KG1 (cell line): ENCODE results near the gene GPR157.

ENCODE experiments used
- DNase-seq: peaks from one replicate; lab custom pipeline; 2025; lab: John Stamatoyannopoulos, UW

The GPR157 gene

DNA sequence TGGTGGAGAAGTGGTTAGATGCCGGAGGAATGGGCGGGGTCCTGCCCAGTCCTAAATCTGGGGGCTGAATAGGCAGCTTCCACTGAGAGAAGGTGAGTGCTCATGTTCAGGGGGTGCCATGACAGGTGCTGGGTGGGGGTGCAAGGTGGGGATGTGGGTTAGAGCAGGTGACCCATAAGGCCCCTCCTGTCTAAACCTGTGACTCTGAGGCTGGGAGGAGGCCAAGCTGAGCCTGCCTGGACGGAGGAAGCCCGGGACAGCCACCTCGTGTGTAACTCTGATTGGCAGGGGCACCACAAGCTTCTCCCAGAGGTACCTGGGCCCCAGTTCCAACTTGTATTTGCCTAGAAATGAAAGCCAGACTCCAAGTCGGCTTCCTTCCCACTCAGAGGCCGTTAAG lies 10.7 kb downstream of the GPR157 start:
- DNase-seq: no peak

DNA sequence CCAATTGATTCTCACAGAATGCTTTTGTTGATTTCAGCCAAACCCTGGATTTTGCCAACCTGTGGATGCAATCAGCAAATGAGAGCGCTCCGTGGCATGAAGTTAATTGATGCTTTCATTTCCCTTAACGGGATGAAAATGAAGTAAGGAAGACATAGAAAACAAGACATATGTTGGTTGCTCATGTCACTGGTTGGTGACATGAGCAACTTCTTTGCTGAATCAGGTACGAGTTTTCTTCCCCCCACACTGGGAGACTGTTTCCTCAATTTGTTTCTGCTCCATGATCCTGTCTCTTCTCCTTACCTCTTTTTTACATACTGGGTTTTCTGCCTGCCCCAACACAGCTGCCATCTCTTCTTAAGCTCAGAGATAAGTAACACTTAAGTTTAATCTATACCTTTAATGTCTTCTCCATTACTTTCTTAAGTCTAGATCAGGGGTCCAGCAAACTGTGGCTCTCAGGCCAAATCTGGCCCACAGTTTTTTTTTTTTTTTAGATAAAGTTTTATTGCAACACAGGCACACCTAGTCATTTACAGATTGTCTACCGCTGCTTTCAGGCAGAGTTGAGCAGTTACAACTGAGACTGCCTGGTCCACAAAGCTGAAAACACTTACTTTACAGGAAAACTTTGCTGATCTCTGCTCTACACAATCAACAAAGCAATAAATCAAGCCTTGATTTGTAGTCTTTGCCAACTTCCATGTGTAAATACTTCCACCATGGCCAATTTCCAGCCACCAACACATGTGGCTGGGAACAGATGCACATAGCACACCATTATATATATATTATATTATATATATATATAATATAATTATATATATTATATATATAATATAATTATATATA lies 13.3 kb downstream of the GPR157 start:
- DNase-seq: no peak

GRCh38 chr1:9112961-9113880 lies 15.7 kb downstream of the GPR157 start:
- DNase-seq: no peak

DNA sequence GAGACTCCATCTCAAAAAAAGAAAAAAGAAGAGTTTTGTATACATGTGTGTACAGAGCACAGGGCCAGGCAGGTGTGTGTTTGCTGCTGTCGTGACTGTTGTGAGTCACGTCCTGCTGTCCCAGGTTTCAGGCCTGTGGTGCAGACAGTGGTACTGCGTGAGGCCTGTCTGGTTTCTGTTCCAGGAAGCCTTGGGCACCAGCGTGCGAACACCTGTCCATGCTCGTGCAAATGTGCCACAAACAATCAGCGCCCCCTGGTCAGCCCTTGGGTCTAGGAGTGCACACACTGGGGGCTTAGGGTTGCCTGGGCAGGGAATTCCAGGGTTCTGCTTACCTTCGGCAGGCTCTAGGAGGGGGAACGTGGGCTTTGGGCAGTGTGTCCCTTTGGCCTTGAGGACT lies 16.9 kb downstream of the GPR157 start:
- DNase-seq: no peak

DNA sequence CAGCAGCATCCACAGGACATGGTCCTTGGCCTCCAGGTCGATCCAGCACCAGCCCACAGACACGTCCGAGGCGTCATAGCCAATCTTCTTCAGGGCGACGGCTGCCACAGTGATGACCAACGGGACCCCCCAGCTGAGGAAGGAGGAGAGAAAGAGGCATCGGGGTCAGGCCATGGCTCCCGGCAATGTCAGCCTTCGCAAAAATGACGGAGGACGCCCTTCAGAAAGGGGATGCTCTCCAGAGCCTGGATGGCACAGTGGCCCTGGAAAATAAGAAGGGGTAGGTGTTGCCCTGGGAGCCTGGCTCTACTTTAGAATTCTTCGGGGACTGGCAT lies 17.6 kb downstream of the GPR157 start:
- DNase-seq: no peak

DNA sequence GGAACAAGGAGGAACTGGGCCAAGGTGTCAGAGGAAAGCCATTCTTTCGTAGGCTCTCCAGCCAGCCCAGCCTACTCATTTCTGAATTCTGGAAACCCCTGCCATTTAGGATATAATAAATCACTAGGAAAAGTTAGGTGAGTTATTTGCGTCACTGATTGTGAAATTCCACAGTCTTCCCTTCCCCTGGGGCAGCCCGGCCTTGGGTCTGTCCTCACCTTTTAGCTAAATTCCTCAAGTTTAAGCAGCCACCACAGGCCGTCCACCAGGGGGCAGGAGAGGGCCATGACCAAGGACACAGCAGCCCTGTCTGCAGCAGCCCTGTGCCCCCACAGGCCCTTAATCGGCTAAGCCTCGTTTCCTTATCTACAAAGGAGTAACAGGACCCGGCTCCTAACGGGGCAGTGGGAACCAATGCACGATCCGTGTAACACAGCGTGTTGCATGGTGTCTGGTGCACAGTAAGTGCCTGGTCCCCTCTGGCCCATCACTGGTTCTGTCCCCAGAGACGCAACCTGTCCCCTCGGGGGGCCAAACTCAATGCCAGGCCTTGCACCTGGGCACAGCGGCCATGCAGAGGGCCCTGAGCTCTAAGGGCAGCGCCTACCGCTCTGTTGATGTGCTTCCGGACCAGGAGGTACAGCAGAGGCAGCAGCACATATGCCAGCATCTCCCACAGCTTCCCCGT lies 18.1 kb downstream of the GPR157 start:
- no peak for DNase-seq

DNA sequence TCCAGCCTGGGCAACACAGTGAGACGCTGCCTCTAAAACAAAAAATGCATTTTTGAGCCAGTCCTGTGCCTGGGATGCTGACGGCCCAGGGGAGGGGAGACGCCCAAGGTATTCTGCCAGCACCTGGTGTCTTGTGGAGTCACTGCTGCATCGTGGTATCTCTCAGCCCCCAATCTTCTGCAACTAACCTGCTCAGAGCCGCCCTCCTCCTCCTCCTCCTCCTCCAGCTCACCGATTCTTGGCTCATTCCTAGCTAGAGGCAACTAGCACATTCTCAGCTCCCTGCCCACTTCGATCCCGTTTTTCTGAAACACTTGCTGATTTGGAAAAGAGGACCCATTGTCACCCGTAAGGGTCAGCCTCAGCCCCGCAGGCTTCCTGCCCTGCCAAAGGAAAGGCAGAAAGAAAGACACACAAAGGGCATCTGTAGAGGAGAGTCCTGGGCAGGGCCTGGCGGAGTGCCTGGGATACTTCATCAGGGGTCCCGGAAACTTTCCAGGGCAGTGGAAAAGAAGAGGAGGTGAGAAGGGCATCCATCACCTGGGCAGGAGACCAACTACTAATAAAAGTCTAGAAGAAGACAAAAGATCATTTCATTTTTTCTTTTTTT lies 20.7 kb downstream of the GPR157 start:
- DNase-seq: no peak

- no peak for DNase-seq
Observed at GRCh38 chr1:9107136-9107535, 21.8 kb downstream of the GPR157 start.

- no peak for DNase-seq
Observed at GRCh38 chr1:9106286-9106685, 22.6 kb downstream of the GPR157 start.

DNA sequence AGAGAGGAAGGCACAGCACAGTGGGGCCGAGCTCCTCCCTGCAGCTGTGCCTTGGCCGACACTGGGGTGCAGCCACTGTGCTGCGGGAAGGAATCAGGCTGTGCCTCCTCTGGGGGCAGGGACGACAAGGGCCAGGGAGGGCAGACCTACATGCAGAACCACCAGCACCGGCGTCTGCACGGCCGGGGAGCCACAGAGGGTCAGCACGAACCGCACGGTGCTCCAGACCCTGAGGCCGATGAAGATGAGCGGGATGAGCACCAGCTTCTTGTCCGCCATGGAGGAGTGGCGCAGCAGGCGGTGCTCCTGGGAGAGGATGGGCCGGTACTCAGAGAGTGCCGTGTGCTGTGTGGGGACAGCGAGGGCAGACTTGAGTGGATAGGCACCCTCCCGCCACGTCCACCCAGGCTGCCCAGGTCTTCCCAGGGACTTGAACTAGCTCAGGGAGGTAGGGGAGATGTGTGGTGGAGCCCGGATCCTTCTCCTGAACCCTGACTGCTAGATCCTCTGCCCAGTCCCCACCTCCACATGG lies 23.5 kb downstream of the GPR157 start:
- DNase-seq: no peak

- no peak for DNase-seq
Observed at GRCh38 chr1:9101510-9102146, 27.3 kb downstream of the GPR157 start.

GRCh38 chr1:9100471-9101043 lies 28.3 kb downstream of the GPR157 start:
- no peak for DNase-seq

DNA sequence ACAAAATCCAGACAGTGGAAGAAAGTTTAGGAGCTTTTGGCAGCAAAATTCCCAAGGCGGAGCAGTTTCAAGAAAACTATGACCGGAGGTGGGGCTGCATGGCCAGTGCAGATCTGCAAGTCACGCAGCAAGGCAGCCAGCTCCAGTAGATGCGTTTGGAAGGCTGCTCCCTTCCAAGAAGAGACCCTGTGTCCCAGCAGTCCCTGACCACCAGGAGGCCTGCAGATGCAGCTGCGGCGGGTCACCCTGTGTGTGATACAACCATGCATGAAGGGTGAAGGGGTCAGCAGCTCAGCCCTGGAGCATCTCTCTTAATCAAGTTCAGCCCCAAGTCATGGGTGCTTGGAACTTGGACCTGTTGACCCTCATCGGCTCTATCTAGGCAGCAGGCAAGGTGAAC lies 29.3 kb downstream of the GPR157 start:
- no peak for DNase-seq

DNA sequence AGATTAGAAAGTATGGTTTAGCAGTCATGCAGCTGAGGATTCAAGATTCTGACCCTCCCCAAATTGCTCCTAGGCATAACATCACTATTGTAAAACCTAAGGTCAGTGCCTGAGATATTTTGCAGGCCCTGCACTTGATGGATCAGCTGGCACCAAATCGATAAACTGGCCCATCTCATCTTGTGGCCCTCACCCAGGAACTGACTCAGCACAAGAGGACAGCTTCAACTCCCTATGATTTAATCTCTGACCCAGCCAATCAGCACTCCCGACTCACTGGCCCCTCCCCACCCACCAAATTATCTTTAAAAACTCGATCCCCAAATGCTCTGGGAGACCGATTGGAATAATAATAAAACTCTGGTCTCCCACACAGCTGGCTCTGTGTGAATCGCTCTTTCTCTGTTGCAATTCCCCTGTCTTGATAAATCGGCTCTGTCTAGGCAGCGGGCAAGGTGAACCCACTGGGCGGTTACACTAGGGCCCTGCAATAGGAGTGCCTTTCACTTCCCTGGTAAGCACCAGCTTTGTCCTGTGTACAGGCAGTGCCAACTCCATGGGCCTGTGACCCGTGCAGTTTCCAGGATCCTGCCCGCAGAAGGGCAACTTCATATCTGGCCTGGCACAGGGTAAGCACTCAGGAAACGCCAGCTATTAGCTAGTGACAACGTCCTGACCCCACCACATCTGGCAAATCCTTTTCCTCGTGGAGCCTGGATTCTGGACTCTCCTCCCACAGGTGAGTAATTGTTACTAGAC lies 30.8 kb downstream of the GPR157 start:
- no peak for DNase-seq

DNA sequence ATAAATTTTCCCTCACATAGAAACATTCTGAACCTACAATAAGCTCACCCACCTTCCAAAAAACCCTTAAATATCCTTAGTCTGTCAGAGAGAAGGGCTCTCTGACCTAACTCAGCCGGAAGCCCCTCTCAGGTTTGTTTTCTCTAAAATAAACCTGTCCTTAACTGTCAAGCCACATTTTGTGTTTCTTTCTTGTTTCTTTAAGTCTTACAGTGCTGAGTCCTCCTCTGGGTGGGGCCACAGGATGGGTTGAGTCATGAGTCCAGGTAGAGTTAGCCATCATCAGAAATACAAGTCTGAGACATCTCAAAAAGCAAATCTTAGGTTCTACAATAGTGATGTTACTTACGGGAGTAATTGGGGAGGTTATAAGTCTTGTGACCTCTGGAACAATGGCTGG lies 33.1 kb downstream of the GPR157 start:
- DNase-seq: no peak

DNA sequence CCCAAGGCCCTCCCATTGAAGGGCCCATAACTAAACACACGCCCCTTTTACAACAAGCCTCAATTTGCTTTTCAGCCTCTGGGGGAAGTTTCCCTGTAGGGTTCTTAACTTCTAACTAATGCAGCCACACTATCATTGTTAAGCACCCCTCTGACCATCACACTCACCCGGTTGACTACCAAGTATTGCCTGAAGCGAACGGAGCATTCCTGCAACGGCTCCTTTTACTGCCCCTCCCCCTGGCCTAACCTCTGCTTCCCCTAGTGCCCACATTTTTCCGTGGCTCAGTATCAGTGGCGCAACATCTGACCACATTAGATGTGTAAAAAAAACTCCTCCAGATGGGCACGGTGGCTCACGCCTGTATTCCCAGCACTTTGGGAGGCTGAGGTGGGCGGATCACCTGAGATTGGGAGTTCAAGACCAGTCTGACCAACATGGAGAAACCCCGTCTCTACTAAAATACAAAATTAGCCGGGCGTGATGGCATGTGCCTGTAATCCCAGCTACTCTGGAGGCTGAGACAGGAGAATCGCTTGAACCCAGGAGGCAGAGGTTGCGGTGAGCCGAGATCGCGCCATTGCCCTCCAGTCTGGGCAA lies 34.8 kb downstream of the GPR157 start:
- DNase-seq: peak; percentile 35

GRCh38 chr1:9093581-9093980 lies 35.3 kb downstream of the GPR157 start:
- DNase-seq: no peak

GRCh38 chr1:9093091-9093490 lies 35.8 kb downstream of the GPR157 start:
- DNase-seq: no peak

DNA sequence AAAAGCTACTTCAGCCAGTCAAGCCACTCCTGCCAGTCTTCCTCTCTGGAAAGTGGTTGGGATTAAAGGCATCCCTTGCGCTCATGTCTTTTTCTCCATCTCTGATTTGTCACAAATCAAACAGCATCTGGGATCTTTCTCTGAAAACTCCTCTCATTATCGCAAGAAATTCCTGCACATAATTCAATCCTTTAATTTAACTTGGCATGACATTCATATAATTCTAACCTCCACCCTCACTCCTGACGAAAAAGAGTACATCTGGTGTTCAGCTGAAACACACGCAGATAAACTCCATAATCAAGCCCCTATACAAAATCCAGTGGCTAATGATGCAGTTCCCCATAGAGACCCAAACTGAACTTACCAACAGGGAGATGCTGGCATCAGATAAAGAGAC lies 40.1 kb downstream of the GPR157 start:
- DNase-seq: no peak
